Neural cell (in vitro differentiated cells): Measurements from ENCODE around the gene OSBPL7. TPM values are rescaled to one million over a fixed set of nuclear protein-coding genes. Genes with fewer than 3 reads are reported as not detected.

ENCODE experiments used
- H2AFZ ChIP-seq: fragments of 200-600, 300-800 bp; sonication (generic), shearing (Covaris generic); 2 replicates; pipeline ENCODE4 v1.6.0; 2014; ENCODE audit warnings: low read depth, mild to moderate bottlenecking, antibody characterized with exemption, low read length, moderate library complexity
- H3F3A ChIP-seq: fragments of 200-600 bp; shearing (Covaris generic); 2 replicates; pipeline ENCODE4 v1.6.1; 2016; ENCODE audit warnings: mild to moderate bottlenecking, moderate library complexity, mixed read lengths, antibody characterized with exemption, low read length; ENCODE audit not compliant: insufficient read depth, poor library complexity, severe bottlenecking
- H3K27ac ChIP-seq: fragments of 200-600, 300-800 bp; sonication (generic), shearing (Covaris generic); 2 replicates; pipeline ENCODE4 v1.5.1; 2014; ENCODE audit warnings: mild to moderate bottlenecking, low read length, moderate library complexity
- H3K27me3 ChIP-seq: fragments of 300-800, 200-600 bp; sonication (generic), shearing (Covaris generic); 2 replicates; pipeline ENCODE4 v1.6.0; 2014; ENCODE audit warnings: mild to moderate bottlenecking, low read depth, low read length, moderate library complexity; ENCODE audit not compliant: insufficient read depth
- H3K36me3 ChIP-seq: fragments of 300-800, 200-600 bp; sonication (generic), shearing (Covaris generic); 2 replicates; pipeline ENCODE4 v1.5.1; 2014; ENCODE audit warnings: mild to moderate bottlenecking, antibody characterized with exemption, low read length, moderate library complexity; ENCODE audit not compliant: insufficient read depth
- H3K4me2 ChIP-seq: fragments of 300-800, 200-600 bp; sonication (generic), shearing (Covaris generic); 2 replicates; pipeline ENCODE4 v1.6.0; 2014; ENCODE audit warnings: mild to moderate bottlenecking, low read length
- H3K4me3 ChIP-seq: fragments of 300-800, 200-600 bp; sonication (generic), shearing (Covaris generic); 2 replicates; pipeline ENCODE4 v1.5.1; 2014; ENCODE audit warnings: mild to moderate bottlenecking, low read length, moderate library complexity
- H3K79me2 ChIP-seq: fragments of 200-600 bp; shearing (Covaris generic); replicated peaks from 2 replicates; pipeline ENCODE4 v1.6.0; 2014; ENCODE audit warnings: mild to moderate bottlenecking, low read length, moderate library complexity; ENCODE audit not compliant: insufficient read depth
- H3K9ac ChIP-seq: fragments of 300-800, 200-600 bp; sonication (generic), shearing (Covaris generic); 2 replicates; pipeline ENCODE4 v1.6.1; 2016; ENCODE audit warnings: mild to moderate bottlenecking, low read length, mixed read lengths
- H3K9me2 ChIP-seq: fragments of 200-600 bp; shearing (Covaris generic); 2 replicates; pipeline ENCODE4 v1.6.1; 2016; ENCODE audit warnings: mild to moderate bottlenecking, low read length, mixed read lengths; ENCODE audit not compliant: insufficient read depth
- H3K9me3 ChIP-seq: fragments of 200-600, 300-800 bp; sonication (generic), shearing (Covaris generic); 2 replicates; pipeline ENCODE4 v1.6.1; 2016; ENCODE audit warnings: mild to moderate bottlenecking, mixed run types, low read length, moderate library complexity, mixed read lengths
- H4K20me1 ChIP-seq: fragments of 200-600 bp; shearing (Covaris generic); 2 replicates; pipeline ENCODE4 v1.6.1; 2016; ENCODE audit warnings: mild to moderate bottlenecking, mixed run types; ENCODE audit not compliant: insufficient read depth
- CTCF ChIP-seq: fragments of 450-650 bp; IDR thresholded peaks from 2 replicates; pipeline ENCODE4 v1.5.1; 2014; ENCODE audit warnings: antibody characterized with exemption, mild to moderate bottlenecking, moderate library complexity; ENCODE audit not compliant: poor library complexity, severe bottlenecking
- EP300 ChIP-seq: fragments of 450-650 bp; conservative IDR thresholded peaks from 2 replicates; pipeline ENCODE4 v1.6.1; 2014; ENCODE audit warnings: antibody characterized with exemption, mild to moderate bottlenecking, moderate library complexity; ENCODE audit not compliant: poor library complexity, severe bottlenecking
- EZH2 ChIP-seq: fragments of 200-600, 300-800 bp; shearing (Covaris generic), sonication (generic); IDR thresholded peaks from 2 replicates; pipeline ENCODE4 v1.6.1; 2014; ENCODE audit warnings: antibody characterized with exemption, low read length, borderline replicate concordance, mild to moderate bottlenecking; ENCODE audit not compliant: insufficient read depth, poor library complexity, severe bottlenecking
- MXI1 ChIP-seq: fragments of 450-650 bp; conservative IDR thresholded peaks from 2 replicates; pipeline ENCODE4 v1.6.1; 2014; ENCODE audit warnings: antibody characterized with exemption, mild to moderate bottlenecking; ENCODE audit not compliant: poor library complexity, severe bottlenecking
- POLR2AphosphoS5 ChIP-seq: IDR thresholded peaks from 2 replicates; pipeline ENCODE4 v1.6.1; 2012
- RAD21 ChIP-seq: fragments of 450-650 bp; conservative IDR thresholded peaks from 2 replicates; pipeline ENCODE4 v1.6.1; 2014; ENCODE audit warnings: antibody characterized with exemption, mild to moderate bottlenecking, moderate library complexity
- REST ChIP-seq: IDR thresholded peaks from 2 replicates; pipeline ENCODE4 v1.6.1; 2012; ENCODE audit warnings: borderline replicate concordance
- SMC3 ChIP-seq: fragments of 450-650 bp; conservative IDR thresholded peaks from 2 replicates; pipeline ENCODE4 v1.6.1; 2014; ENCODE audit warnings: antibody characterized with exemption, mild to moderate bottlenecking, moderate library complexity; ENCODE audit not compliant: poor library complexity
- TAF1 ChIP-seq: IDR thresholded peaks from 2 replicates; pipeline ENCODE4 v1.6.1; 2012; ENCODE audit warnings: low read depth
- polyA plus RNA-seq: library from polyadenylated mRNA; depleted of rRNA; stranded (reverse); fragments of >200 nt; gene quantifications from 2 replicates; pipeline ENCODE4 v1.2.3, GENCODE V29; 2014

Gene OSBPL7
- polyA plus RNA-seq, 1 donor from 2014 or later, result 10.0 TPM

- Histone ChIP-seq H3K79me2 (no peaks in the 10 kb centered on the region), H2AFZ (no peak overlapping the region), H3K27ac (no peak overlapping the region), H3F3A (no peaks in the 10 kb centered on the region), H3K4me3 (no peak overlapping the region), H3K9me2 (no peaks in the 10 kb centered on the region), H3K36me3 (no peaks in the 10 kb centered on the region), H3K27me3 (no peaks in the 10 kb centered on the region), H4K20me1 (no peaks in the 10 kb centered on the region), H3K9me3 (no peaks in the 10 kb centered on the region), H3K4me2 (no peak overlapping the region), H3K9ac (no peak overlapping the region)
- TF ChIP-seq EZH2, result no peak
- no peak for TF ChIP-seq REST
- TF ChIP-seq EP300, result no peak
- no peak for TF ChIP-seq MXI1
- TF ChIP-seq RAD21, result no peak
- TF ChIP-seq SMC3, result no peak
- TF ChIP-seq POLR2AphosphoS5, result no peak
- no peak for TF ChIP-seq CTCF
- TF ChIP-seq TAF1, result no peak
These were observed 15.0 kb upstream of the OSBPL7 start for GRCh38 chr17:47836601-47837000.

- Histone ChIP-seq H3K27me3 (no peaks in the 10 kb centered on the region), H3K4me2 (no peak overlapping the region), H4K20me1 (no peaks in the 10 kb centered on the region), H3K9ac (no peak overlapping the region), H3K9me3 (no peaks in the 10 kb centered on the region), H2AFZ (no peak overlapping the region), H3K79me2 (peaks cover 6% of the 10 kb centered on the region), H3K36me3 (no peaks in the 10 kb centered on the region), H3F3A (peaks cover 2% of the 10 kb centered on the region), H3K27ac (no peak overlapping the region), H3K9me2 (no peaks in the 10 kb centered on the region), H3K4me3 (no peak overlapping the region)
- TF ChIP-seq CTCF (no peak), EZH2 (no peak), POLR2AphosphoS5 (no peak), EP300 (no peak), TAF1 (no peak), RAD21 (no peak)
These were observed 13.2 kb upstream of the OSBPL7 start for GRCh38 chr17:47834756-47835155.
